Heart left ventricle (tissue), 16 donors: ENCODE data around the gene INHA. TPM values are rescaled to one million over a fixed set of nuclear protein-coding genes. Genes with fewer than 3 reads are reported as not detected.

Experiments
- ATAC-seq, 4 donors: fragments of 200-7000 bp; cut with Tn5 transposase; one replicate each; pipeline ENCODE4 v1.9.1; 2020 to 2022; ENCODE audit warnings: moderate library complexity in 4 of 4, mild to moderate bottlenecking in 3 of 4, moderate number of reproducible peaks in 1 of 4
- DNase-seq, 5 donors: peaks; one replicate each; pipeline ENCODE4 v3.0.0-alpha.2; 2020
- H3K27ac ChIP-seq, 12 donors: fragments of 200-600 bp; sonication (generic) in 4 of 12; one replicate each; pipeline versions ENCODE4 v1.5.0 to v1.8.0; 2016 to 2022; ENCODE audit warnings: mild to moderate bottlenecking in 2 of 12
- H3K27me3 ChIP-seq, 9 donors: fragments of 200-600 bp; sonication (generic) in 2 of 9; one replicate each; pipeline versions ENCODE4 v1.5.1 to v1.8.0; 2016 to 2022; ENCODE audit warnings: mild to moderate bottlenecking in 3 of 9
- H3K36me3 ChIP-seq, 9 donors: fragments of 200-600 bp; sonication (generic) in 2 of 9; one replicate each; pipeline versions ENCODE4 v1.5.0 to v1.8.0; 2018 to 2022; ENCODE audit warnings: mild to moderate bottlenecking in 2 of 9
- H3K4me1 ChIP-seq, 12 donors: fragments of 200-600 bp; sonication (generic) in 4 of 12; one replicate each; pipeline versions ENCODE4 v1.5.0 to v1.8.0; 2016 to 2022; ENCODE audit warnings: mild to moderate bottlenecking in 3 of 12
- H3K4me3 ChIP-seq, 12 donors: fragments of 200-600 bp; sonication (generic) in 4 of 12; one replicate each; pipeline versions ENCODE4 v1.5.0 to v1.8.0; 2017 to 2022; ENCODE audit warnings: mild to moderate bottlenecking in 9 of 12, moderate library complexity in 4 of 12
- H3K9me3 ChIP-seq, 12 donors: fragments of 200-600 bp; sonication (generic) in 4 of 12; one replicate each; pipeline versions ENCODE4 v1.5.0 to v1.8.0; 2016 to 2022; ENCODE audit warnings: mild to moderate bottlenecking in 1 of 12
- CTCF ChIP-seq, 12 donors: fragments of 200-600 bp; sonication (generic) in 4 of 12; IDR thresholded peaks; one replicate each; pipeline versions ENCODE4 v1.5.0 to v1.8.0; 2018 to 2022; ENCODE audit warnings: antibody characterized with exemption in 12 of 12, mild to moderate bottlenecking in 5 of 12
- POLR2A ChIP-seq, 2 donors: fragments of 450-650 bp; IDR thresholded peaks; one replicate each; pipeline ENCODE4 v1.6.1; 2017; ENCODE audit warnings: antibody characterized with exemption in 2 of 2, mild to moderate bottlenecking in 2 of 2, moderate library complexity in 2 of 2
- WGBS, 4 donors: extraction: QIAGEN DNeasy Blood & Tissue Kit in 2 of 4; methylation state at CpG; one replicate each; pipeline versions ENCODE4 v1.1.5 to v1.1.7; 2013 to 2018; 5-methylcytosine and 5-hydroxymethylcytosine counted together
- intact Hi-C, 10 donors: fragments of 100-400 bp; cut with DNase I; formaldehyde crosslinking; loops; one replicate each; pipeline versions ENCODE4 v1.11.1 to v1.14.2; 2022
- polyA plus RNA-seq, 2 donors: library from polyadenylated mRNA; stranded (reverse); fragments of 200-250 nt; gene quantifications; one replicate each; pipeline ENCODE4 v1.2.3, GENCODE V29; 2013
- total RNA-seq, 9 donors: library from RNA; depleted of rRNA in 2 of 9; stranded (reverse); fragments of >200 nt in 2 of 9; fragmentation: NEBNext Ultra II Directional in 3 of 9; extraction: Animal tissue kit (Norgen Biotek cat#: 25700) in 3 of 9; gene quantifications; one replicate each; pipeline versions ENCODE4 v1.1.0 to v1.2.4, GENCODE V29; 2016 to 2023
- donor health status: ischemic (EF 13 %, LVEDD 7.1; RV severe dilation, severe dysfunction).
- donor health status: healthy with polysubstance abuse.
- donor health status: DM: no; HTN: yes; CAD: no.
- donor health status: DM: no; HTN: no; CAD: no.
- donor health status: ischemic (EF 25% LVEDD 6.9; RV normal size, moderate dysfunction).
- donor health status: ischemic (EF 25% LVEDD 5.7; RV mildly dilated, moderate dysfunction).
- donor health status: healthy.
- donor health status: DM: yes; HTN: yes; CAD: no.
- donor health status: ischemic (EF 35%, LVEDD 5.7; RV mildly dilated, moderate dysfunction).
- donor health status: nonischemic (EF 11% LVEDD 7.7; RV severe dilation, severe dysfunction).
- donor health status: DM: yes; HTN: yes; CAD: no.
- donor health status: PGD.
- donor health status: ischemic (EF 29% LVEDD 5.4; RV normal size, mild dysfunction).
- donor health status: nonischemic (EF 23%, LVEDD 6.1; RV moderate dilation, normal function).

Gene INHA
- total and polyA plus RNA-seq, 11 donors, result 0.52 to 14.2 (median 1.9) TPM

GRCh38 chr2:219611306-219611705, 39.2 kb downstream of the INHA start:
- intact Hi-C loops, result no loop called here
- DNase-seq, result no peak
- TF ChIP-seq POLR2A (IDR thresholded peaks at IDR 0.05) (no peak), CTCF (IDR thresholded peaks at IDR 0.05) (no peak)
- Histone ChIP-seq H3K36me3 (peaks cover 0 to 85% (median 56%) of the 10 kb centered on the region in 9 donors), H3K27me3 (no peaks in the 10 kb centered on the region), H3K27ac (peak overlapping the region in 1 of 12 donors; percentile 82), H3K9me3 (no peaks in the 10 kb centered on the region), H3K4me3 (no peak overlapping the region), H3K4me1 (peaks cover 0 to 31% (median 6%) of the 10 kb centered on the region in 12 donors)
- no peak for ATAC-seq
- 94 to 97% (median 96%) methylated on average over 9 of the region's 9 CpGs for WGBS, 4 donors

GRCh38 chr2:219611866-219612576, 39.9 kb downstream of the INHA start:
- DNase-seq (no peak), ATAC-seq (peak in 2 of 4 donors; percentile 13 to 17)
- H3K27me3 ChIP-seq, result no peaks in the 10 kb centered on the region
- peak overlapping the region in 1 of 12 donors; percentile 33 for H3K27ac ChIP-seq
- H3K36me3 ChIP-seq, result peaks cover 0 to 81% (median 49%) of the 10 kb centered on the region in 9 donors
- H3K9me3 ChIP-seq, result no peaks in the 10 kb centered on the region
- H3K4me3 ChIP-seq, result no peak overlapping the region
- no peak for TF ChIP-seq CTCF (IDR thresholded peaks at IDR 0.05)
- no peak for TF ChIP-seq POLR2A (IDR thresholded peaks at IDR 0.05)
- intact Hi-C loops, result no loop called here
- H3K4me1 ChIP-seq, result peaks cover 0 to 36% (median 10%) of the 10 kb centered on the region in 12 donors
- WGBS, 4 donors, result 68 to 75% (median 70%) methylated on average over 12 of the region's 12 CpGs

- ATAC-seq (no peak), DNase-seq (no peak)
- intact Hi-C loops, result no loop called here
- TF ChIP-seq POLR2A (IDR thresholded peaks at IDR 0.05), result no peak
- TF ChIP-seq CTCF (IDR thresholded peaks at IDR 0.05), result no peak
- WGBS, 4 donors, result 86 to 95% (median 92%) methylated on average over 14 to 15 of the region's 15 CpGs
- no peak overlapping the region for H3K27ac ChIP-seq
- H3K4me3 ChIP-seq, result no peak overlapping the region
- H3K9me3 ChIP-seq, result no peaks in the 10 kb centered on the region
- H3K27me3 ChIP-seq, result no peaks in the 10 kb centered on the region
- peaks cover 0 to 43% (median 11%) of the 10 kb centered on the region in 12 donors for H3K4me1 ChIP-seq
- H3K36me3 ChIP-seq, result peaks cover 0 to 74% (median 42%) of the 10 kb centered on the region in 9 donors
Measured at GRCh38 chr2:219612577-219613286, 40.6 kb downstream of the INHA start.

GRCh38 chr2:219613461-219614070, 41.5 kb downstream of the INHA start:
- H3K36me3 ChIP-seq, result peaks cover 0 to 66% (median 34%) of the 10 kb centered on the region in 9 donors
- TF ChIP-seq POLR2A (IDR thresholded peaks at IDR 0.05) (no peak), CTCF (IDR thresholded peaks at IDR 0.05) (no peak)
- H3K9me3 ChIP-seq, result no peaks in the 10 kb centered on the region
- H3K4me3 ChIP-seq, result no peak overlapping the region
- 92 to 97% (median 94%) methylated on average over 10 to 11 of the region's 11 CpGs for WGBS, 4 donors
- H3K27me3 ChIP-seq, result no peaks in the 10 kb centered on the region
- H3K27ac ChIP-seq, result no peak overlapping the region
- ATAC-seq (no peak), DNase-seq (no peak)
- intact Hi-C loops, result no loop called here
- peaks cover 0 to 50% (median 14%) of the 10 kb centered on the region in 12 donors for H3K4me1 ChIP-seq
